Activated T-cell treated with anti-CD3 and anti-CD28 coated beads, Interleukin-2, amount 50 U/mL, for 72 hours (primary cell): ENCODE results near the gene TAF5. TPM values are rescaled to one million over a fixed set of nuclear protein-coding genes. Genes with fewer than 3 reads are reported as not detected.
A peak's percentile ranks its signal among the peaks of the same experiment; 100 is the strongest.

Experiments
- ATAC-seq, 2 donors: fragments of 150-1000 bp; cut with Tn5 transposase; replicated peaks in 1 of 2; 2 replicates each; pipeline ENCODE4 v1.10.0; 2021; ENCODE audit warnings: moderate library complexity in 2 of 2, mild to moderate bottlenecking in 1 of 2
- DNase-seq, 2 donors: peaks; one replicate each; pipeline ENCODE4 v3.0.0; 2021 to 2022; ENCODE audit warnings: mixed read lengths in 1 of 2
- H3K27ac Mint-ChIP-seq: one replicate; pipeline ENCODE4 v1.8.0; 2022; ENCODE audit warnings: mild to moderate bottlenecking, moderate library complexity, mixed read lengths
- H3K27me3 Mint-ChIP-seq: one replicate; pipeline ENCODE4 v1.8.0; 2022; ENCODE audit warnings: low read depth, mixed read lengths
- H3K36me3 Mint-ChIP-seq, 2 donors: one replicate each; pipeline ENCODE4 v1.8.0; 2022; ENCODE audit warnings: mixed read lengths in 2 of 2, mild to moderate bottlenecking in 1 of 2; ENCODE audit not compliant: insufficient read depth in 2 of 2
- H3K4me1 Mint-ChIP-seq: one replicate; pipeline ENCODE4 v1.8.0; 2022; ENCODE audit warnings: low read depth, mixed read lengths
- H3K4me3 Mint-ChIP-seq, 2 donors: one replicate each; pipeline ENCODE4 v1.8.0; 2022; ENCODE audit warnings: mild to moderate bottlenecking in 2 of 2, mixed read lengths in 2 of 2, moderate library complexity in 2 of 2
- H3K9me3 Mint-ChIP-seq, 2 donors: one replicate each; pipeline ENCODE4 v1.8.0; 2022; ENCODE audit warnings: mixed read lengths in 2 of 2
- total RNA-seq, 2 donors: library from RNA; stranded (reverse); gene quantifications; one replicate each; pipeline ENCODE4 v1.2.3, GENCODE V29; 2022

Gene TAF5
- total RNA-seq, 2 donors from 2014 or later = 8.6 to 9.5 TPM

DNA sequence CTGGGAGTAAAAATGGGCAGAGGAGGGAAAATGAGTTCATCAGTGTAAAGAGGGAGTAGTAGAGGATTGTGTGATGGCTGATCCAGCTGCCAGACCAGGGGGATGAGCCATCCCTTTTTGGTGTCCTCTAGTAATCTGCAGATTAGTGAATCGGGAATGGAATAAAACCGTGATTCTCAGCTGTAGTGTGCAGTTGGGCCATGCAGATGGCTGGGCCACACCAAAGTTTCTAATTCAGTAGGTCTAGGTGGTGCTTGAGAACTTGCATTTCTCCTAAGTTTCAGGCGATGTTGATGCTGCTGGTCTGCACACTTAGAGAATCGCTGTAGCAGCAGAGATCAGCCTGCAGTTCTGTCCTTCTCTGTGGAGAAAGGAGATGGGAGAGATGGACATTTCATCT, 51.3 kb downstream of the TAF5 start:
- no peaks in the 10 kb centered on the region for H3K4me1 Mint-ChIP-seq
- DNase-seq = no peak
- peaks cover 14 to 46% of the 10 kb centered on the region in 2 donors for H3K36me3 Mint-ChIP-seq
- no peaks in the 10 kb centered on the region for H3K27me3 Mint-ChIP-seq
- H3K27ac Mint-ChIP-seq = no peak overlapping the region
- ATAC-seq = no peak
- no peaks in the 10 kb centered on the region for H3K9me3 Mint-ChIP-seq
- no peak overlapping the region for H3K4me3 Mint-ChIP-seq

DNA sequence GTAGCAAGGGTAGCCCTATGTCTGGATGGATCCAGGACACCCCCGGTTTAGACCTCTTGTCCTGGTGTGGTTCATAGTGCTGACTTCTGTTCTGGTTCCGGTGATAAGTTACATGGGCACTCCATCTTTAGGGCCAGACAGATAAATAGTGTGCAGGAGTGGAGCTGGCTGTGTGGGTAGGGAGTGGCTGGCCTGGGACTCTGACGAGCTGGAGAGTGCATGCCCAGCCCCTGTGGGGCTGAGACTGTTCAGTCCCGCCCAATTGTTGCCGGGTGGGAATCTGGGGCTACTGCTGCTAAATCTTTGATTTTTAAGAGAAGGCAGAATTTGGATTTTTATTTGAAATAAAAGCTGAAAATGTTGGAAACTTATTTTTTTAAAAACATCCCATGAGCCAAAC, 56.0 kb downstream of the TAF5 start:
- peaks cover 10% of the 10 kb centered on the region for H3K4me1 Mint-ChIP-seq
- no peak overlapping the region for H3K4me3 Mint-ChIP-seq
- no peak for DNase-seq
- H3K9me3 Mint-ChIP-seq = no peaks in the 10 kb centered on the region
- H3K27ac Mint-ChIP-seq = no peak overlapping the region
- no peak for ATAC-seq
- peaks cover 7 to 29% of the 10 kb centered on the region in 2 donors for H3K36me3 Mint-ChIP-seq
- H3K27me3 Mint-ChIP-seq = no peaks in the 10 kb centered on the region

DNA sequence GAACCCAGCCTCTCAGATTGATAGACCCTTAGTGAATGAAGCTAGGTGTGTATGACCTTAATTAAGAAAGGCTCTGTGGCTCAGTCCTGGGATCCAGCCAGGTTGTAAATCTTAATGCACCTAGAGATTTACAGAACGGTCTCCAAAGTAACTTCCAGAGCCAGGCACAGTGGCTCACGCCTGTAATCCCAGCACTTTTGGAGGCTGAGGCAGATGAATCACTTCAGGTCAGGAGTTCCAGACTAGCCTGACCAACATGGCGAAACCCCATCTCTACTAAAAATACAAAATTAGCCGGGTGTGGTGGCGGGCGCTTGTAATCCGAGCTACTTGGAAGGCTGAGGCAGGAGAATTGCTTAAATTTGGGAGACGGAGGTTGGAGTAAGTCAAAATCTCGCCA, 60.1 kb downstream of the TAF5 start:
- H3K36me3 Mint-ChIP-seq = peaks cover 9 to 36% of the 10 kb centered on the region in 2 donors
- DNase-seq (no peak), ATAC-seq (no peak)
- H3K4me1 Mint-ChIP-seq = peaks cover 27% of the 10 kb centered on the region
- H3K4me3 Mint-ChIP-seq = no peak overlapping the region
- H3K27ac Mint-ChIP-seq = no peak overlapping the region
- no peaks in the 10 kb centered on the region for H3K9me3 Mint-ChIP-seq
- no peaks in the 10 kb centered on the region for H3K27me3 Mint-ChIP-seq

DNA sequence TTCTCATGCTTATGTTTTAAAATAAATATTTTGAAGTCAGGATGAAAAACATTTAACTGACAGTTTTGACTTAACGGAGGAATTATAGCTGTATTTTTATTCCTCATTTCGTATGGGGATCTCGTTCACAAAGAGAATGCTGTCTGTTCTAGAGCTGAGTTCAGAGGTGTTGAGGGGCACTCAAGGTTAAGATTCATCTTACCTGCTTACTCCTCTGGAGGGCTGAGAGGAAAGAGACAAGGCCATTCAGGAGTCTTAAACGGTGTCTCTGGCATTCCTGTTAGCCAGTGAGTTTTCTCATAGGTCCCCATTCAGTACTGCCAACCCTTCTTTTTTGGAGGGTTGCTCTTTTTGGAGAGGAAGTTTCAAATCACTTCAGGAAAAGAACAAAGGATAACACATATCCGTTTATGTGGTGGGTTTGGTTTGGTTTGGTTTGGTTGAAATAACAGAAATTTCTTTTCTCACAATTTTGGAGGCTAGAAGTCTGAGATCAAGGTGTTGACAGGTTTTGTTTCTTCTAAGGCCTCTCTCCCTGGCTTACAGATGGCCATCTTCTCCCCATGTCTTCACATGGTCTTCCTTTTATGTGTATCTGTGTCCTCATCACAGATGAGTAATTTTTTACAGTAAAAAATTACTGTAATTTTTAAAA, 61.3 kb downstream of the TAF5 start:
- no peak for DNase-seq
- Mint-ChIP-seq H3K36me3 (peaks cover 7 to 33% of the 10 kb centered on the region in 2 donors), H3K4me1 (peaks cover 27% of the 10 kb centered on the region), H3K27ac (peak overlapping the region; percentile 26), H3K9me3 (no peaks in the 10 kb centered on the region), H3K4me3 (no peak overlapping the region), H3K27me3 (no peaks in the 10 kb centered on the region)
- ATAC-seq = peak in 1 of 2 donors; percentile 56

DNA sequence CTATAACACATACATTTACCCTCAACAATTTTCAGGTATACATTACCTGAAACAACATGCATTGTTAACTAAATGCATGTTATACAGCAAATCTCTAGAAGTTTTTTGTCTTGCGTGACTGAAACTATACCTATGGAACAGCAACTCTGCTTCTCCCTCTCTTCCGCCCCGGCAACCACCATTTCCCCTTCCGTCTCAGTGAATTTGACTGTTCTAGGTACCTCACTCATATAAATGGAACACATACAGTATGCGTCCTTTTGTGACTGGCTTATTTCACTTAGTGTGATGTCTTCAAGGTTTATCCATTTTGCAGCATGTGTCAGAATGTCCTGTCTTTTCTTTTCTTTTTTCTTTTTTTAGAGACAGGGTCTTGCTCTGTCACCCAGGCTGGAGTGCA, 61.9 kb downstream of the TAF5 start:
- peak overlapping the region; percentile 26 for H3K27ac Mint-ChIP-seq
- H3K36me3 Mint-ChIP-seq = peaks cover 7 to 29% of the 10 kb centered on the region in 2 donors
- no peaks in the 10 kb centered on the region for H3K9me3 Mint-ChIP-seq
- no peaks in the 10 kb centered on the region for H3K27me3 Mint-ChIP-seq
- peaks cover 27% of the 10 kb centered on the region for H3K4me1 Mint-ChIP-seq
- ATAC-seq = peak; percentile 32 to 80
- DNase-seq = no peak
- H3K4me3 Mint-ChIP-seq = peak overlapping the region; percentile 2 to 23

DNA sequence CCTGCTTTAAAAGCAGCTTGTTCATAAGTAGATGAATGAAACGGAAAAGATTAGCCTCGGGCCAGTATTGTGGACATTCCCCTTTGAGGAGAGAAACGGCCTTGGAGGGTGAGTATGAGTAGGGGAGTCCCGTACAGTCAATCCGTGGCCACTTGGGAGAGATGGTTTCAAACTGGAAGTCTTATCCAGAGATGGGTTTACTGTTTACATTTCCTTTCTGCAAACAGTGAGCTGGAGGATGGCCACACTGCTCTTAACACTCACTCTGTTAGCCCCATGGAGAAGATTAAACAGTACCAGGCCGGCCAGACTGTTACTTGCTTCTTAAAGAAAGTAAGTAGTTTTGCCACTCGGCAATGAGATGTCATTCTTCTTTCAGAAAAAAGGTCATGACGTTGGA, 64.1 kb downstream of the TAF5 start:
- DNase-seq = no peak
- ATAC-seq = no peak
- Mint-ChIP-seq H3K27me3 (no peaks in the 10 kb centered on the region), H3K36me3 (peaks cover 6 to 30% of the 10 kb centered on the region in 2 donors), H3K27ac (no peak overlapping the region), H3K4me3 (no peak overlapping the region), H3K4me1 (peaks cover 27% of the 10 kb centered on the region), H3K9me3 (no peaks in the 10 kb centered on the region)

DNA sequence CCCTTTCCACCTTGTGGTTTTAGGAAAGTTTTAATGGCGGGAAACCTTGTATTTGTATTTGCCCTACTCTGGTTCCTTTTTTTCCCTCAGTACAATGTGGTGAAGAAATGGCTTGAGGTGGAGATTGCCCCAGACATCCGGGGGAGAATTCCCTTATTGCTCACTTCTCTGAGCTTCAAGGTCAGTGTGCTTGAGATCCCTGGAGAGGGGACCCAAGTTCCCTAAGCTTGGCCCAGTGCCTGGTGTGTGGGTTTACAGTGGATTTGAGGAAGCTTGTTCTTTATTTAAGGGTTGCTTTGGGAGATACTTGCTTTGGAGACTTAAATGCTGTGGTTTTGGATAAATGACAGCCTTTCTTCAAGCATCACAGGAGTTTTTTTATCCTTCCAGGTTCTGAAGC, 66.1 kb downstream of the TAF5 start:
- Mint-ChIP-seq H3K4me1 (peaks cover 16% of the 10 kb centered on the region), H3K27ac (no peak overlapping the region), H3K9me3 (no peaks in the 10 kb centered on the region), H3K36me3 (peaks cover 12 to 28% of the 10 kb centered on the region in 2 donors), H3K4me3 (no peak overlapping the region), H3K27me3 (no peaks in the 10 kb centered on the region)
- DNase-seq (no peak), ATAC-seq (no peak)

Other genes with a start within 250 kb of the TAF5 start
- gene NT5C2, start 174.7 kb upstream of the TAF5 start, total RNA-seq = 100 to 1,000 TPM in 1 of 2 donors, 10 to 100 TPM in 1; 99.6 to 102 TPM
- under 1 TPM in 1 of 2 donors, not detected in 1; 0.12 TPM for gene RPEL1, start 122.1 kb upstream of the TAF5 start, total RNA-seq
- under 1 TPM; 0.23 to 0.46 TPM for gene INA, start 90.8 kb upstream of the TAF5 start, total RNA-seq
- 10 to 100 TPM; 14.5 to 15.2 TPM for gene PCGF6, start 16.8 kb upstream of the TAF5 start, total RNA-seq
- 100 to 1,000 TPM; 245 to 260 TPM for gene ATP5MK, start 28.5 kb downstream of the TAF5 start, total RNA-seq
- 10 to 100 TPM; 41.2 to 54.0 TPM for gene PDCD11, start 28.6 kb downstream of the TAF5 start, total RNA-seq
- gene CALHM2, start 84.4 kb downstream of the TAF5 start, total RNA-seq = 10 to 100 TPM; 11.6 to 18.8 TPM
- not detected for gene CALHM1, start 90.9 kb downstream of the TAF5 start, total RNA-seq
- not detected for gene CALHM3, start 111.3 kb downstream of the TAF5 start, total RNA-seq
- 1 to 10 TPM; 2.5 to 3.5 TPM for gene NEURL1, start 125.7 kb downstream of the TAF5 start, total RNA-seq